Right hindlimb (tissue), 1 donor: ENCODE results near the gene NRXN3.
A peak's percentile ranks its signal among the peaks of the same experiment; 100 is the strongest.
"Not testable (repeated sequence)": the region's sequence is repeated elsewhere in the genome, so short reads cannot be mapped to it uniquely, and the experiment has no call there.

Source experiments
- DNase-seq: peaks from one replicate; pipeline ENCODE4 v3.0.0-alpha.2; 2018

NRXN3 gene

DNA sequence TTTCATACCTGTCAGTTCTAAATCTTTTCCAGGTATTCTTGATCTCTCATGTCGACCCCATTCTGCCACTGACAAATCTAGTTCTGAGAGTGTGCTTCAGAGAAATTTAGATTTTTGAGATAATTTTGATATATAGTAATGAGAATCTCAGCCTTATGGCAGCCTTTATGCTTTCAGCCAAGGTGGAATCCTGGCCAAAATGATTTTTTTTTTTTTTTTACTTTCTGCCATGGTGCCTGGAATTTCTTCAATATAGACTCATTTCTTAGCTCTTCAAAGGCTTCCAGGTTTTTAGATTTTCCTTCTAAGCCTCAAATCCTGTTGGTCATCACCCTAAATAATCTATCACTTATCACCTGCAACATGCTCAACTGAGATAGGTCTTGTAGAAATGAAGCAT, 926.6 kb downstream of the NRXN3 start:
- no peak for DNase-seq

GRCh38 chr14:79098324-79098723, 928.2 kb downstream of the NRXN3 start:
- DNase-seq, result no peak

GRCh38 chr14:79100578-79100977, 930.4 kb downstream of the NRXN3 start:
- no peak for DNase-seq

DNA sequence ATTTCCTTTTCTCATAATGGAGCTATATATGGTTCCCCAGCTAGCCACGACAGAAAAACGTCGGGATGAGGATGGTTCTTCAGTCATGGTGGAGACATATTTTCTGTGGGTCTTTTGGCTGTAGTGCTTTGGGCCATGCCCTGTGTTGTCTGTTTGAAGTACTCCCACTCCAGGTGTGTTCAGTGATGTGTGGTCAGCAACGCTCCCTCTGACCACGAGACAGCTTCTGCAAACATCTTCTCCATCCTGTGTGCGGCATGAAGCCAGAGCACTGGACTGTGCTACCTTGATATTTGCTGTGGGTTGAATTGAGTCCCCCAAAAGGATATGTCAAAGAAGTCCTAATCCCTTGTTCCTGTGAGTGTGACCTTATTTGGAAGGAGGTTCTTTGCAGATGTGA, 931.2 kb downstream of the NRXN3 start:
- DNase-seq, result no peak

DNA sequence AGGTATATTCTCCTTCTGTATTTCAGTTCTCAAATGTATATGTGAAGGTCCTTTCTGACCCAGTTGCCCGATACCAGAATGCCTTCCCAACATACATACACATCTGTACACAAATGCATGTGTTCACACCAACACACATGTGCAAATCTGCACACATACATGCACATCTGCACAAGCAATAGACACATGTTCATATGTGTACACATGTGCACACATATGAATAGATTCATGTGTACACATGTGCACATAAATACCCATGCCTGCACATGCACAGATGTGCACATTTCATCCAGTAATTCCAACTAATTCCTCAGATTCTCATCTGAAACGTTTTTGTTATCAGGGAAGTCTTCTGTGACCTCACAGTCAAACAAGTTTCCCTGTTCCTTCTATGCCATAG, 933.6 kb downstream of the NRXN3 start:
- DNase-seq, result no peak

DNA sequence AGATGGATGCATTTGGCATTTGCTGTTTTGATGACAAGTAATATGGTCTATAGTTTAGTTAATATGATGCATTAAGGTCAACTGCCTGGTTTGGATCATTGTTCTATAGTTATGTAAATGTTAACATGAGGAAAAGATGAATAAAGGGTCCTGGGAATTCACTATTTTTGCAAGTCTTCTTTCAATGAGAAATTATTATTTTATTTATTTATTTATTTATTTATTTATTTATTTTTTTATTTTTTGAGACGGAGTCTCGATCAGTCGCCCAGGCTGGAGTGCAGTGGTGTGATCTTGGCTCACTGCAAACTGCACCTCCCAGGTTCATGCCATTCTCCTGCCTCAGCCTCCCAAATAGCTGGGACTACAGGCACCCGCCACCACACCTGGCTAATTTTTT, 940.4 kb downstream of the NRXN3 start:
- not testable (repeated sequence) for DNase-seq

DNA sequence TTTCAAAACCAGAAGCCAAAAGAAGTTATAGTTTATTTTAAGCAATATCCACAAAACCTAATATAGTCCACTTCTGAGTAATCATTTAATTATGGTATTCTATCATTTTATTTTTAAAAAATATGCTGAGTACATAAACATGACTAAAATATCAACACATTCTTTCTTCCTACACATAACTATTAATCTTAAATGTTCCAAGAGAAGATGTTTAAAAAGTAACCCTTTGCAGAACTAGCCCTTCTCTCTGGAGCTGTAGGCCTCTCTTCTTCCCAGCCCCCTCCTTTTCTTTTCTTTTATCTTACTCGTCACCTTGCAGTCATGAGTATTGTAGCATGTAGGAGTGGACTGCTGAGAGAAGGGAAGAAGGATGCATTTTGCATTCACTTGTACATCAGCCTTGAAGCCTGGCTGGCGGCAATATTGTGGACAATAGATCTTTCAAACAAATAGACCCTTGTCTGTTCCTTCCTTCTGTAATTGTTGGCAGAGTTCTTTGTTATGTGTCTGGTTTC, 941.9 kb downstream of the NRXN3 start:
- DNase-seq, result no peak

DNA sequence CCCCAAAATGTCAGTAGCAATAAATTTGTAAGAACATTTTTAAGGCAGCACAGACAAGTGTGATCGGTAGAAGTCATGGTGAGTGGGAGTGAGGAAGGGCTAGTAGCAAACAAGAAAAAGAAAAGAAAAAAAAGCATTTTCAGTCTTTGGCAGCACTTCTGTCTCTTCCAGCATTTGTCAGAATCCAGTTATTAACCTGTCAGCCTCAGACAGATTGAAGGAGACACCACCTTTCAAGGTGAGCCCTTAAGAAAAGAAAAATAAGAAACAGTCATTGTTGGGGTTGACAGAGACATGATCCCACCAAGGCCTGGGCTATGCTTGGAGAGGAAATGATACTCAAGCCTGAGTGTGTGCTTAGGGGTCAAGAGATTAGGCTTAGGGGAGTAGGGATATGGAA, 947.4 kb downstream of the NRXN3 start:
- DNase-seq, result no peak

DNA sequence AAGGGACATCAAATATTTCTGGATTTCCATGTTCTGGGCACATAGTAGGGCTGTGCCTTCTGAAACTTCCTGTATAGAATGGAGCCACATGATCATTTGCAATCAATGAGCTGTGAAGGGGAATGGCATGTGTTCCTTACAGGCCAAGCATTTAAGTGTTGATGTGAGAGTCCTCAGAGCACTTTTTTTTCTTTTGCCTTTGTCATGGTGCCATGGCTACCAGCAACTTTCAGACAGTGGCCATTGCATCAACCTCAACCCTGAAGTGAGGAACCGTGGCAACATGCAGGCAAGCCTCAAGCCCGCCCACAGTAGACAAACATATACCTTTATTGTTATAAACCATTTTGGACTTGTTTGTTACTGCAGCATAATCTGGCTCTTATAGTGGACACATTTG, 948.1 kb downstream of the NRXN3 start:
- DNase-seq, result no peak

GRCh38 chr14:79134361-79134760, 964.2 kb downstream of the NRXN3 start:
- no peak for DNase-seq

GRCh38 chr14:79136071-79137044, 966.2 kb downstream of the NRXN3 start:
- DNase-seq, result no peak

DNA sequence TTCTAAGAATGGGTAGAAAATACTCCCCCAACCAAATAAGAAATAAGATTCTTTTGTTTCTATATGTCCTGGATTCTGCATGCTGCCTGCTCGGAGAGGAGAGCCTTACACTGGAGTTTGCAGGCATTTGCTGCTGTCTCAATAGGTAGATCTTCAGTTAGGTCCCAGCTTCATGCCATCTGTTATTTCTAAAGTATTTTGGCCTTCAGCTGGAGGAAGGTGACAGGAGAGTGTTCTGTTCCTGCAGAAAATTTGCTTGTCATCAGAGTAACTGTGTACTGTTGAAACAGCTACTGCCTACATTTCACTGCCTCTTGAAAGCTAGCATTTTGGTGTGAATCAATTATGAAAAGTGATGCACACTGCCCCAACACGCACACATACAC, 966.9 kb downstream of the NRXN3 start:
- DNase-seq, result no peak

DNA sequence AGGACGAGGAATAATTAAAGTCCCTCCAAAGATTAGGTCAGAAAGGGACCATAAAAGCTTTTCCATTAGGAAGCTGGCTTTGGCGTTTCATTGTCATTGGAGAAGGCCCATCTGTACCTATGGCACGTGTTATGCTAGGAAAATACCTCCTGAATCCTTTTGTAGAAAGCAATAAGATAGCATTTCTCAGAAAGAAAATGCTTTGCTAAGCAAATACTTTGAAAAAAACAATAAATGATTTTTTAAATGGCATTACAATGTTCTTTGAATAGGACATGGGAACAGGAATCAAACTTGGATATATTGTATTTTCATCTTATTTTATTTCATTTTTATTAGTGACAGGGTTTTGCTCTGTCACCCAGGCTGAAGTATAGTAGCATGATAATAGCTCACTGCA, 967.7 kb downstream of the NRXN3 start:
- DNase-seq, result no peak

GRCh38 chr14:79144896-79145295, 974.7 kb downstream of the NRXN3 start:
- DNase-seq, result no peak

DNA sequence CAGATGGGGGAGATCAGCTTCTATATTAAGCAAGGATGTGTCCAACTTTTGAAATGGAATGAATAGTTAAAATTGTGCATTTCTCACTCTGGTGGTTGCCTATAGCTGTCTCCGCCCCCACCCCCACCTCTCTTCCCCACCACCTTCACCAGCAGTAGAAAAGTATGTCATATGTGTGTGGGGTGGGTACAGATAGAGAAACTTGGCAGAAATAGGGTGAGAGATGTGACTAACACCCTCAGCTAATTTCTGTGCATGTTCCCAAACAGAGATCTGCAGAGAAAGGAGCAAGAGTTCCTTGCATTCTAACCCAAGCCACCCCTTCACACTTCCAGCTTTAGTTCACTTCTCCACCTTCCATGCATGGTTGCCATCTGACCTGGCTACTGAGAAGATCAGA, 980.1 kb downstream of the NRXN3 start:
- no peak for DNase-seq

GRCh38 chr14:79157369-79157768, 987.2 kb downstream of the NRXN3 start:
- no peak for DNase-seq

DNA sequence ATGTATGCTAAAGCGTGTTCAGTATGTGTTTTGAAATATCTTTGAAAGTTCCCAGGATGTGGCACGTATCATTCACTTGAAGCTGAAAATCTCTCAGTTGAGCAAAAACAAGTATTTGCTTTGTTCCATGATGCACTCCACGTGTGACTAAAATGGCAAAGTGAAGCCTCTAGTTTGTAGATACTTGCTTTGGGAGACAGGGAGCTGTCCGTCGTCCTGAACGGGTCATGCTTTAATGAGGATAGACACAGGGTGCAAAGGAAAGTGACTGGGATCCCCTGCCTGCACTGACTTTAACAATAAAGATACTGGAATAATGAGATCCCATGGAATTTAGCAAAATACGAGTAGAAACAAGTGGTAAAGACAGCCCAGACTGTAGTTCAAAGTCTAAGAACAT, 991.4 kb downstream of the NRXN3 start:
- peak; percentile 65 for DNase-seq

GRCh38 chr14:79162833-79163232, 992.7 kb downstream of the NRXN3 start:
- DNase-seq, result no peak

GRCh38 chr14:79165471-79166090, 995.4 kb downstream of the NRXN3 start:
- no peak for DNase-seq

- no peak for DNase-seq
Observed at GRCh38 chr14:79166171-79166570, 996.0 kb downstream of the NRXN3 start.

- no peak for DNase-seq
Observed at GRCh38 chr14:79167957-79168356, 997.8 kb downstream of the NRXN3 start.

- peak; percentile 14 for DNase-seq
Observed at GRCh38 chr14:79175671-79176070, 1005.5 kb downstream of the NRXN3 start.

DNA sequence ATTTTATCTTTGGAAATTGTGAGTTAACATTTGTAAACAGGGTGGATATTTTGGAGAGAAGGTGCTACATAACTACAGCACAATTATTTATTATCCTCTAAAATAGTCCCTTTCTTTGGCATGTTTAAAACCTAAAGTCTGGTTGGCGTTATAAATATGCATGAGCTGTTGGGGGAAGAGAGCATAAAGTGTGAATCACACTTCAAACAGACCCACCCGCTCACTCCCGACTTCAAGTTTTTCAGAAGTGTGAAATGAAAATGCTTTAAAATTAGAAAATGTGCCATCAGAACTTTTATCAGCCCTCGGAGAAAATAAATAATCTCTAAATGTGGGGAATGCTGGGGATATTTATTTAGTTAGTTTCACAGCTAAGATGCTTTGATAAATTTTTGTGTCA, 1006.9 kb downstream of the NRXN3 start:
- no peak for DNase-seq

- no peak for DNase-seq
Observed at GRCh38 chr14:79178719-79179118, 1008.5 kb downstream of the NRXN3 start.
